ENCODE results near the gene GABRA1. TPM values are rescaled to one million over a fixed set of nuclear protein-coding genes. Genes with fewer than 3 reads are reported as not detected.

GABRA1 gene
- total RNA-seq, 1 experiment from 2014 or later = not detected

Other genes starting within 250 kb of the GABRA1 start
- gene GABRA6, start 162.4 kb upstream of the GABRA1 start, total RNA-seq (2014; rRNA removed; shearing (Covaris generic)) = not detected in 2 replicates
- not detected in 2 replicates for gene GABRG2, start 219.7 kb downstream of the GABRA1 start, total RNA-seq (2014; rRNA removed; shearing (Covaris generic))

Data from NCI-H460 (cell line).